CD14-positive monocyte (primary cell): ENCODE results near the gene CACNG3. TPM values are rescaled to one million over a fixed set of nuclear protein-coding genes. Genes with fewer than 3 reads are reported as not detected.

Experiments used
- DNase-seq, 3 donors: peaks; one replicate each; pipeline ENCODE4 v3.0.0-alpha.2; 2011 to 2022
- H2AFZ ChIP-seq: 2 replicates; pipeline ENCODE4 v1.6.0; 2012; ENCODE audit warnings: mild to moderate bottlenecking, low read depth, low read length, inconsistent platforms; ENCODE audit not compliant: insufficient read depth, poor library complexity, severe bottlenecking
- H3K27ac ChIP-seq, 2 donors: 1 replicate in 1 of 2; 2 replicates in 1 of 2; pipeline ENCODE4 v1.5.1; 2012 to 2013; ENCODE audit warnings: low read length in 2 of 2, control low read depth in 1 of 2, inconsistent platforms in 1 of 2, low read depth in 1 of 2, mild to moderate bottlenecking in 1 of 2
- H3K27me3 ChIP-seq, 2 donors: one replicate each; pipeline versions ENCODE4 v1.6.0 to v1.6.1; 2011 to 2013; ENCODE audit warnings: low read length in 2 of 2; ENCODE audit not compliant: control insufficient read depth in 2 of 2, insufficient read depth in 2 of 2
- H3K36me3 ChIP-seq, 2 donors: replicated peaks in 1 of 2; 1 replicate in 1 of 2; 2 replicates in 1 of 2; pipeline versions ENCODE4 v1.5.1 to v1.6.1; 2012 to 2013; ENCODE audit warnings: low read length in 2 of 2, control low read depth in 1 of 2, inconsistent platforms in 1 of 2, mild to moderate bottlenecking in 1 of 2; ENCODE audit not compliant: insufficient read depth in 2 of 2, control insufficient read depth in 1 of 2
- H3K4me1 ChIP-seq, 2 donors: 1 replicate in 1 of 2; 2 replicates in 1 of 2; pipeline versions ENCODE4 v1.5.1 to v1.6.1; 2012 to 2013; ENCODE audit warnings: low read length in 2 of 2, control low read depth in 1 of 2, inconsistent platforms in 1 of 2, mild to moderate bottlenecking in 1 of 2, moderate library complexity in 1 of 2; ENCODE audit not compliant: insufficient read depth in 2 of 2, control insufficient read depth in 1 of 2
- H3K4me2 ChIP-seq: replicated peaks from 2 replicates; pipeline ENCODE3; 2012; ENCODE audit warnings: low read length, moderate library complexity, mild to moderate bottlenecking; ENCODE audit not compliant: poor library complexity, severe bottlenecking; ENCODE audit errors: extremely low read depth
- H3K4me3 ChIP-seq, 3 experiments: fragments of 200-600 bp in 1 of 3; sonication (generic) in 1 of 3; replicated peaks in 1 of 3; 1 replicate in 2 of 3; 2 replicates in 1 of 3; pipeline ENCODE4 v1.5.1; 2011 to 2013; ENCODE audit warnings: low read length in 3 of 3, mild to moderate bottlenecking in 3 of 3, control low read depth in 2 of 3, low read depth in 2 of 3, inconsistent platforms in 1 of 3, moderate library complexity in 1 of 3
- H3K79me2 ChIP-seq: 2 replicates; pipeline ENCODE4 v1.6.0; 2012; ENCODE audit warnings: mild to moderate bottlenecking, control low read depth, inconsistent platforms, low read length, moderate library complexity; ENCODE audit not compliant: insufficient read depth
- H3K9ac ChIP-seq: 2 replicates; pipeline ENCODE4 v1.6.0; 2017; ENCODE audit warnings: low read length, mild to moderate bottlenecking; ENCODE audit not compliant: insufficient read depth, poor library complexity, severe bottlenecking
- H3K9me3 ChIP-seq, 2 donors: replicated peaks in 1 of 2; 1 replicate in 1 of 2; 2 replicates in 1 of 2; pipeline versions ENCODE4 v1.5.1 to v1.6.1; 2012 to 2013; ENCODE audit warnings: low read length in 2 of 2, control low read depth in 1 of 2; ENCODE audit not compliant: control insufficient read depth in 1 of 2, insufficient read depth in 1 of 2
- H4K20me1 ChIP-seq: 2 replicates; pipeline ENCODE4 v1.6.0; 2012; ENCODE audit warnings: mild to moderate bottlenecking, low read length, control low read depth, moderate library complexity; ENCODE audit not compliant: insufficient read depth
- H3K27ac Mint-ChIP-seq, 7 donors: one replicate each; pipeline ENCODE4 v1.8.0; 2020; ENCODE audit warnings: mild to moderate bottlenecking in 7 of 7, mixed read lengths in 7 of 7, moderate library complexity in 6 of 7, inconsistent platforms in 2 of 7
- H3K27me3 Mint-ChIP-seq, 3 donors: one replicate each; pipeline ENCODE4 v1.8.0; 2021 to 2022; ENCODE audit warnings: low read depth in 3 of 3, mild to moderate bottlenecking in 3 of 3, mixed read lengths in 3 of 3, moderate library complexity in 3 of 3, inconsistent platforms in 1 of 3
- H3K36me3 Mint-ChIP-seq, 2 donors: one replicate each; pipeline ENCODE4 v1.8.0; 2020; ENCODE audit warnings: mixed read lengths in 2 of 2, inconsistent platforms in 1 of 2, mild to moderate bottlenecking in 1 of 2
- H3K4me1 Mint-ChIP-seq: one replicate; pipeline ENCODE4 v1.8.0; 2020; ENCODE audit warnings: mild to moderate bottlenecking, mixed read lengths
- H3K4me3 Mint-ChIP-seq, 2 donors: one replicate each; pipeline ENCODE4 v1.8.0; 2020; ENCODE audit warnings: mild to moderate bottlenecking in 2 of 2, mixed read lengths in 2 of 2, moderate library complexity in 1 of 2
- H3K9me3 Mint-ChIP-seq, 7 donors: one replicate each; pipeline ENCODE4 v1.8.0; 2020 to 2022; ENCODE audit warnings: mixed read lengths in 7 of 7, mild to moderate bottlenecking in 6 of 7, moderate library complexity in 6 of 7, inconsistent platforms in 2 of 7
- CTCF ChIP-seq: fragments of 200-600 bp; IDR thresholded peaks from one replicate; pipeline ENCODE4 v1.8.0; 2022; ENCODE audit warnings: antibody characterized with exemption, mild to moderate bottlenecking
- WGBS: methylation state at CpG from one replicate; pipeline ENCODE4 v1.1.5; 2013; ENCODE audit warnings: missing lambda C conversion rate; ENCODE audit not compliant: insufficient coverage; 5-methylcytosine and 5-hydroxymethylcytosine counted together
- intact Hi-C, 2 donors: fragments of 100-400 bp; cut with micrococcal nuclease; formaldehyde crosslinking; loops; one replicate each; pipeline versions ENCODE4 v1.15.0 to v1.15.1; 2023
- polyA plus RNA-seq, 3 donors: library from polyadenylated mRNA; depleted of rRNA in 1 of 3; unstranded in 2 of 3; stranded (reverse) in 1 of 3; fragments of 300-500 nt in 2 of 3; fragments of >200 nt in 1 of 3; fragmentation: Illumina TruSeq in 2 of 3; gene quantifications; 1 replicate in 2 of 3; 2 replicates in 1 of 3; pipeline ENCODE4 v1.2.3, GENCODE V29; 2012 to 2021

CACNG3 gene
- polyA plus RNA-seq, 3 donors: not detected

GRCh38 chr16:24286741-24287405, 30.7 kb downstream of the CACNG3 start:
- Mint-ChIP-seq H3K4me3 (no peak overlapping the region), H3K27ac (no peak overlapping the region), H3K27me3 (peaks cover 12 to 18% (median 16%) of the 10 kb centered on the region in 3 donors), H3K36me3 (no peaks in the 10 kb centered on the region), H3K9me3 (peaks cover 0 to 3% (median 0%) of the 10 kb centered on the region in 7 donors), H3K4me1 (no peaks in the 10 kb centered on the region)
- H3K9ac ChIP-seq: no peak overlapping the region
- H3K27ac ChIP-seq: no peak overlapping the region
- intact Hi-C loops: no loop called here
- H3K9me3 ChIP-seq: no peaks in the 10 kb centered on the region
- H2AFZ ChIP-seq: no peak overlapping the region
- no peaks in the 10 kb centered on the region for H3K36me3 ChIP-seq
- H3K4me1 ChIP-seq: no peaks in the 10 kb centered on the region
- H3K79me2 ChIP-seq: no peaks in the 10 kb centered on the region
- DNase-seq: no peak
- H3K4me3 ChIP-seq: no peak overlapping the region
- no peak overlapping the region for H3K4me2 ChIP-seq
- H4K20me1 ChIP-seq: no peaks in the 10 kb centered on the region
- WGBS: 78% methylated on average over 6 of the region's 9 CpGs
- peaks cover 0 to 2% of the 10 kb centered on the region in 2 donors for H3K27me3 ChIP-seq
- TF ChIP-seq CTCF: no peak

GRCh38 chr16:24288516-24288915, 32.4 kb downstream of the CACNG3 start:
- intact Hi-C loops: no loop called here
- TF ChIP-seq CTCF: no peak
- no peak for DNase-seq
- Mint-ChIP-seq H3K4me3 (no peak overlapping the region), H3K9me3 (peaks cover 0 to 3% (median 0%) of the 10 kb centered on the region in 7 donors), H3K36me3 (no peaks in the 10 kb centered on the region), H3K27ac (no peak overlapping the region), H3K4me1 (no peaks in the 10 kb centered on the region), H3K27me3 (peaks cover 10 to 16% (median 11%) of the 10 kb centered on the region in 3 donors)
- Histone ChIP-seq H3K27ac (no peak overlapping the region), H3K9ac (no peak overlapping the region), H3K79me2 (no peaks in the 10 kb centered on the region), H2AFZ (no peak overlapping the region), H3K9me3 (no peaks in the 10 kb centered on the region), H3K36me3 (no peaks in the 10 kb centered on the region), H3K4me2 (no peak overlapping the region), H4K20me1 (no peaks in the 10 kb centered on the region), H3K4me3 (no peak overlapping the region), H3K27me3 (peaks cover 0 to 2% of the 10 kb centered on the region in 2 donors), H3K4me1 (no peaks in the 10 kb centered on the region)
- whole genome bisulfite sequencing: 100% methylated on average over 1 of the region's 2 CpGs
